GM23338 (cell line): ENCODE data around the gene SULT1B1. TPM values are rescaled to one million over a fixed set of nuclear protein-coding genes. Genes with fewer than 3 reads are reported as not detected.

Experiments
- ATAC-seq: fragments of 200-7000 bp; cut with Tn5 transposase; 3 replicates; pipeline ENCODE4 v1.9.1; 2020
- DNase-seq: peaks from one replicate; pipeline ENCODE4 v3.0.0-alpha.2; 2015; ENCODE audit warnings: low spot score
- H2AFZ ChIP-seq: fragments of 200-600 bp; sonication (generic); 2 replicates; pipeline ENCODE4 v1.8.0; 2016; ENCODE audit warnings: antibody characterized with exemption, mild to moderate bottlenecking, moderate library complexity
- H3F3A ChIP-seq: fragments of 200-600 bp; sonication (generic); replicated peaks from 2 replicates; pipeline ENCODE4 v1.8.0; 2017; ENCODE audit warnings: antibody characterized with exemption, mixed run types, low read depth
- H3K27ac ChIP-seq: fragments of 200-600 bp; sonication (generic); 2 replicates; pipeline ENCODE4 v1.6.1; 2016; ENCODE audit warnings: low read depth
- H3K27me3 ChIP-seq: fragments of 200-600 bp; sonication (generic); 2 replicates; pipeline ENCODE4 v1.8.0; 2016; ENCODE audit warnings: mild to moderate bottlenecking, mixed run types, moderate library complexity; ENCODE audit not compliant: insufficient read depth
- H3K36me3 ChIP-seq: fragments of 200-600 bp; sonication (generic); 2 replicates; pipeline ENCODE4 v1.8.0; 2016; ENCODE audit warnings: mild to moderate bottlenecking; ENCODE audit not compliant: insufficient read depth
- H3K4me1 ChIP-seq: fragments of 200-600 bp; sonication (generic); 2 replicates; pipeline ENCODE4 v1.8.0; 2016; ENCODE audit warnings: mild to moderate bottlenecking, moderate library complexity; ENCODE audit not compliant: insufficient read depth
- H3K4me2 ChIP-seq: fragments of 200-600 bp; sonication (generic); 2 replicates; pipeline ENCODE4 v1.7.1; 2017; ENCODE audit warnings: mixed run types
- H3K4me3 ChIP-seq: fragments of 200-600 bp; sonication (generic); 2 replicates; pipeline ENCODE4 v1.6.1; 2016; ENCODE audit warnings: mixed run types
- H3K79me2 ChIP-seq: fragments of 200-600 bp; sonication (generic); replicated peaks from 2 replicates; pipeline ENCODE4 v1.8.0; 2017; ENCODE audit warnings: mild to moderate bottlenecking; ENCODE audit not compliant: insufficient read depth
- H3K9me2 ChIP-seq: fragments of 200-600 bp; sonication (generic); 2 replicates; pipeline ENCODE4 v1.8.0; 2017; ENCODE audit not compliant: insufficient read depth
- H4K20me1 ChIP-seq: fragments of 200-600 bp; sonication (generic); replicated peaks from 2 replicates; pipeline ENCODE4 v1.8.0; 2017; ENCODE audit warnings: mild to moderate bottlenecking; ENCODE audit not compliant: insufficient read depth
- H3K27ac Mint-ChIP-seq: 2 replicates; pipeline ENCODE4 v1.8.0; 2020; ENCODE audit warnings: inconsistent platforms, mild to moderate bottlenecking, moderate library complexity, mixed read lengths
- H3K27me3 Mint-ChIP-seq: 3 replicates; pipeline ENCODE4 v1.8.0; 2022; ENCODE audit warnings: low read depth, mild to moderate bottlenecking, moderate library complexity, mixed read lengths, inconsistent platforms; ENCODE audit not compliant: insufficient read depth, poor library complexity
- H3K36me3 Mint-ChIP-seq: 3 replicates; pipeline ENCODE4 v1.8.0; 2021; ENCODE audit warnings: low read depth, mild to moderate bottlenecking, inconsistent platforms, moderate library complexity, mixed read lengths
- H3K4me1 Mint-ChIP-seq: 3 replicates; pipeline ENCODE4 v1.8.0; 2020; ENCODE audit warnings: mild to moderate bottlenecking, inconsistent platforms, mixed read lengths
- H3K4me3 Mint-ChIP-seq: 3 replicates; pipeline ENCODE4 v1.8.0; 2021; ENCODE audit warnings: moderate library complexity, mild to moderate bottlenecking, inconsistent platforms, mixed read lengths
- H3K9me3 Mint-ChIP-seq: 3 replicates; pipeline ENCODE4 v1.8.0; 2020; ENCODE audit warnings: moderate library complexity, mild to moderate bottlenecking, inconsistent platforms, mixed read lengths
- CREB1 ChIP-seq: fragments of 250-450 bp; sonication (Bioruptor Pico); IDR thresholded peaks from 2 replicates; pipeline ENCODE4 v1.5.0; 2020; ENCODE audit warnings: low read depth, mild to moderate bottlenecking, moderate library complexity
- CTCF ChIP-seq, 2 experiments: fragments of 200-600 bp in 1 of 2; sonication (generic) in 1 of 2; conservative IDR thresholded peaks; 2 replicates each; pipeline versions ENCODE4 v1.5.1 to v1.6.1; 2016 to 2017; ENCODE audit warnings: antibody characterized with exemption in 2 of 2, low read depth in 2 of 2, mild to moderate bottlenecking in 2 of 2, moderate library complexity in 1 of 2
- ETS1 ChIP-seq: IDR thresholded peaks from 2 replicates; pipeline ENCODE4 v1.6.1; 2016; ENCODE audit warnings: antibody characterized with exemption
- EZH2 ChIP-seq: fragments of 200-600 bp; sonication (generic); IDR thresholded peaks from one replicate; pipeline ENCODE4 v1.8.0; 2017; ENCODE audit warnings: antibody characterized with exemption, mild to moderate bottlenecking, low read depth; ENCODE audit not compliant: unreplicated experiment
- EZH2phosphoT487 ChIP-seq: fragments of 200-600 bp; sonication (generic); IDR thresholded peaks from one replicate; pipeline ENCODE4 v1.8.1; 2018; ENCODE audit warnings: antibody characterized with exemption; ENCODE audit not compliant: unreplicated experiment
- JUNB ChIP-seq: IDR thresholded peaks from one replicate; pipeline ENCODE4 v1.6.1; 2016; ENCODE audit warnings: antibody characterized with exemption; ENCODE audit not compliant: unreplicated experiment
- NANOG ChIP-seq: IDR thresholded peaks from 2 replicates; pipeline ENCODE4 v1.6.1; 2016; ENCODE audit warnings: antibody characterized with exemption, borderline replicate concordance
- POLR2AphosphoS5 ChIP-seq: IDR thresholded peaks from 2 replicates; pipeline ENCODE4 v1.6.1; 2016; ENCODE audit warnings: antibody characterized with exemption, low read depth
- REST ChIP-seq: IDR thresholded peaks from one replicate; pipeline ENCODE4 v1.6.1; 2018; ENCODE audit warnings: antibody characterized with exemption; ENCODE audit not compliant: unreplicated experiment
- STAT1 ChIP-seq: IDR thresholded peaks from one replicate; pipeline ENCODE4 v1.6.1; 2016; ENCODE audit warnings: antibody characterized with exemption; ENCODE audit not compliant: unreplicated experiment
- ZNF114 ChIP-seq: fragments of 250-450 bp; sonication (Bioruptor Pico); IDR thresholded peaks from 2 replicates; pipeline ENCODE4 v1.5.0; 2020; ENCODE audit warnings: mild to moderate bottlenecking, moderate library complexity
- ZNF331 ChIP-seq: fragments of 250-450 bp; sonication (Bioruptor Pico); IDR thresholded peaks from 2 replicates; pipeline ENCODE4 v1.5.0; 2020; ENCODE audit warnings: low read depth, mild to moderate bottlenecking, moderate library complexity
- ZNF462 ChIP-seq: fragments of 250-450 bp; sonication (Bioruptor Pico); IDR thresholded peaks from 2 replicates; pipeline ENCODE4 v1.5.0; 2020; ENCODE audit warnings: mild to moderate bottlenecking, moderate library complexity
- polyA plus RNA-seq: library from polyadenylated mRNA; unstranded; fragments of >200 nt; fragmentation: Nextera tagmentation; extraction: Ambion mirVana; gene quantifications from 2 replicates; pipeline ENCODE4 v1.2.1, GENCODE V29; 2016
- total RNA-seq: library from RNA; depleted of rRNA; stranded (reverse); fragments of >200 nt; shearing (Covaris generic); gene quantifications from 2 replicates; pipeline ENCODE4 v1.2.3, GENCODE V29; 2014

Gene SULT1B1
- total and polyA plus RNA-seq, 2 experiments from 2014 or later: not detected

- Histone ChIP-seq H3K79me2 (no peaks in the 10 kb centered on the region), H3K27ac (no peak overlapping the region), H3K36me3 (no peaks in the 10 kb centered on the region), H3K4me3 (no peak overlapping the region), H3F3A (no peaks in the 10 kb centered on the region), H3K4me2 (no peak overlapping the region), H3K9me2 (no peaks in the 10 kb centered on the region), H3K27me3 (no peaks in the 10 kb centered on the region), H4K20me1 (no peaks in the 10 kb centered on the region), H3K4me1 (no peaks in the 10 kb centered on the region; the same call in 1 of the 2 replicates), H2AFZ (no peak overlapping the region)
- Mint-ChIP-seq H3K27me3 (peaks cover 1% of the 10 kb centered on the region), H3K4me3 (no peak overlapping the region), H3K36me3 (no peaks in the 10 kb centered on the region; the same call in 2 of the 3 replicates), H3K4me1 (peaks cover 5% of the 10 kb centered on the region; the same call in 2 of the 3 replicates), H3K9me3 (peaks cover 4% of the 10 kb centered on the region; the same call in 1 of the 3 replicates), H3K27ac (no peak overlapping the region)
- ATAC-seq (no peak), DNase-seq (no peak)
- TF ChIP-seq ZNF114 (CRISPR knock-in tag) (no peak), ZNF331 (CRISPR knock-in tag) (no peak), CTCF (conservative IDR thresholded peaks at IDR 0.05; ENCODE audit: low read depth in 2 of 2) (no peak), ZNF462 (CRISPR knock-in tag) (no peak), STAT1 (no peak), POLR2AphosphoS5 (no peak), ETS1 (no peak), JUNB (no peak), CREB1 (CRISPR knock-in tag) (no peak), NANOG (no peak), EZH2phosphoT487 (no peak), EZH2 (no peak), REST (no peak)
These were observed 33.4 kb downstream of the SULT1B1 start for GRCh38 chr4:69726971-69727370.
